ENCODE measurements around the gene AQP12B. TPM values are rescaled to one million over a fixed set of nuclear protein-coding genes. Genes with fewer than 3 reads are reported as not detected.
"Not testable (repeated sequence)": the region's sequence is repeated elsewhere in the genome, so short reads cannot be mapped to it uniquely, and the experiment has no call there.

Gene AQP12B
- total RNA-seq, 1 donor from 2014 or later: not detected

- Mint-ChIP-seq H3K4me3 (ENCODE audit: unreplicated experiment) (no peak overlapping the region), H3K4me1 (ENCODE audit: low read depth, unreplicated experiment) (peaks cover 3% of the 10 kb centered on the region), H3K36me3 (ENCODE audit: unreplicated experiment) (no peaks in the 10 kb centered on the region), H3K27ac (ENCODE audit: unreplicated experiment) (no peak overlapping the region), H3K27me3 (ENCODE audit: unreplicated experiment) (peaks cover 3% of the 10 kb centered on the region), H3K9me3 (ENCODE audit: unreplicated experiment) (peaks cover 4% of the 10 kb centered on the region)
- TF ChIP-seq CTCF (IDR thresholded peaks at IDR 0.05; ENCODE audit: partially characterized antibody, unreplicated experiment): no peak
- DNase-seq: no peak
Observed at GRCh38 chr2:240701091-240701735, 18.5 kb upstream of the AQP12B start.

- not testable (repeated sequence) for H3K4me1 Mint-ChIP-seq (ENCODE audit: low read depth, unreplicated experiment); H3K4me3 Mint-ChIP-seq (ENCODE audit: unreplicated experiment); H3K27ac Mint-ChIP-seq (ENCODE audit: unreplicated experiment); DNase-seq; H3K9me3 Mint-ChIP-seq (ENCODE audit: unreplicated experiment); H3K36me3 Mint-ChIP-seq (ENCODE audit: unreplicated experiment); H3K27me3 Mint-ChIP-seq (ENCODE audit: unreplicated experiment)
Observed at GRCh38 chr2:240700616-240701015, 17.9 kb upstream of the AQP12B start.

GRCh38 chr2:240699835-240700234 lies 17.1 kb upstream of the AQP12B start:
- H3K36me3 Mint-ChIP-seq (ENCODE audit: unreplicated experiment); DNase-seq; H3K9me3 Mint-ChIP-seq (ENCODE audit: unreplicated experiment); H3K4me1 Mint-ChIP-seq (ENCODE audit: low read depth, unreplicated experiment); H3K27me3 Mint-ChIP-seq (ENCODE audit: unreplicated experiment); H3K4me3 Mint-ChIP-seq (ENCODE audit: unreplicated experiment); H3K27ac Mint-ChIP-seq (ENCODE audit: unreplicated experiment): not testable (repeated sequence)

- H3K4me3 Mint-ChIP-seq (ENCODE audit: unreplicated experiment); DNase-seq; H3K27ac Mint-ChIP-seq (ENCODE audit: unreplicated experiment); H3K9me3 Mint-ChIP-seq (ENCODE audit: unreplicated experiment); H3K4me1 Mint-ChIP-seq (ENCODE audit: low read depth, unreplicated experiment); H3K27me3 Mint-ChIP-seq (ENCODE audit: unreplicated experiment); H3K36me3 Mint-ChIP-seq (ENCODE audit: unreplicated experiment): not testable (repeated sequence)
Observed at GRCh38 chr2:240698852-240699561, 16.3 kb upstream of the AQP12B start.

GRCh38 chr2:240696469-240696868 lies 13.8 kb upstream of the AQP12B start:
- not testable (repeated sequence) for H3K9me3 Mint-ChIP-seq (ENCODE audit: unreplicated experiment); H3K27me3 Mint-ChIP-seq (ENCODE audit: unreplicated experiment); H3K36me3 Mint-ChIP-seq (ENCODE audit: unreplicated experiment); H3K4me3 Mint-ChIP-seq (ENCODE audit: unreplicated experiment); H3K27ac Mint-ChIP-seq (ENCODE audit: unreplicated experiment); DNase-seq; H3K4me1 Mint-ChIP-seq (ENCODE audit: low read depth, unreplicated experiment)

GRCh38 chr2:240695593-240695992 lies 12.9 kb upstream of the AQP12B start:
- H3K36me3 Mint-ChIP-seq (ENCODE audit: unreplicated experiment); H3K27me3 Mint-ChIP-seq (ENCODE audit: unreplicated experiment); H3K4me3 Mint-ChIP-seq (ENCODE audit: unreplicated experiment); H3K4me1 Mint-ChIP-seq (ENCODE audit: low read depth, unreplicated experiment); H3K27ac Mint-ChIP-seq (ENCODE audit: unreplicated experiment); H3K9me3 Mint-ChIP-seq (ENCODE audit: unreplicated experiment); DNase-seq: not testable (repeated sequence)

- H3K4me1 Mint-ChIP-seq (ENCODE audit: low read depth, unreplicated experiment); H3K27me3 Mint-ChIP-seq (ENCODE audit: unreplicated experiment): not testable (repeated sequence)
Observed at GRCh38 chr2:240694304-240694703, 11.6 kb upstream of the AQP12B start.

GRCh38 chr2:240692583-240693561 lies 10.2 kb upstream of the AQP12B start:
- H3K27me3 Mint-ChIP-seq (ENCODE audit: unreplicated experiment); DNase-seq; H3K9me3 Mint-ChIP-seq (ENCODE audit: unreplicated experiment); H3K4me3 Mint-ChIP-seq (ENCODE audit: unreplicated experiment); H3K36me3 Mint-ChIP-seq (ENCODE audit: unreplicated experiment); H3K4me1 Mint-ChIP-seq (ENCODE audit: low read depth, unreplicated experiment); H3K27ac Mint-ChIP-seq (ENCODE audit: unreplicated experiment): not testable (repeated sequence)

More at GRCh38 chr2:240694304-240694703, 11.6 kb upstream of the AQP12B start:
- H3K36me3 Mint-ChIP-seq (ENCODE audit: unreplicated experiment); H3K4me3 Mint-ChIP-seq (ENCODE audit: unreplicated experiment); DNase-seq; H3K27ac Mint-ChIP-seq (ENCODE audit: unreplicated experiment); H3K9me3 Mint-ChIP-seq (ENCODE audit: unreplicated experiment): not testable (repeated sequence)

GRCh38 chr2:240691631-240692420 lies 9.1 kb upstream of the AQP12B start, which contains the start of gene AQP12A:
Gene AQP12A (plus strand): TSS chr2:240691866. CDS start chr2:240691914, 48 bp downstream.
- H3K27me3 Mint-ChIP-seq (ENCODE audit: unreplicated experiment); DNase-seq; H3K4me3 Mint-ChIP-seq (ENCODE audit: unreplicated experiment); H3K36me3 Mint-ChIP-seq (ENCODE audit: unreplicated experiment); H3K4me1 Mint-ChIP-seq (ENCODE audit: low read depth, unreplicated experiment); H3K27ac Mint-ChIP-seq (ENCODE audit: unreplicated experiment); H3K9me3 Mint-ChIP-seq (ENCODE audit: unreplicated experiment): not testable (repeated sequence)

- H3K27me3 Mint-ChIP-seq (ENCODE audit: unreplicated experiment); H3K36me3 Mint-ChIP-seq (ENCODE audit: unreplicated experiment); H3K9me3 Mint-ChIP-seq (ENCODE audit: unreplicated experiment); H3K4me1 Mint-ChIP-seq (ENCODE audit: low read depth, unreplicated experiment); DNase-seq; H3K27ac Mint-ChIP-seq (ENCODE audit: unreplicated experiment); H3K4me3 Mint-ChIP-seq (ENCODE audit: unreplicated experiment): not testable (repeated sequence)
Observed at GRCh38 chr2:240691075-240691427, 8.4 kb upstream of the AQP12B start.
